ENCODE data around the gene PPP1R8. TPM values are rescaled to one million over a fixed set of nuclear protein-coding genes. Genes with fewer than 3 reads are reported as not detected.
A peak's percentile ranks its signal among the peaks of the same experiment; 100 is the strongest.

The PPP1R8 gene
- total and polyA plus RNA-seq, 4 donors = 3.1 to 20.5 (median 17.5) TPM

DNA sequence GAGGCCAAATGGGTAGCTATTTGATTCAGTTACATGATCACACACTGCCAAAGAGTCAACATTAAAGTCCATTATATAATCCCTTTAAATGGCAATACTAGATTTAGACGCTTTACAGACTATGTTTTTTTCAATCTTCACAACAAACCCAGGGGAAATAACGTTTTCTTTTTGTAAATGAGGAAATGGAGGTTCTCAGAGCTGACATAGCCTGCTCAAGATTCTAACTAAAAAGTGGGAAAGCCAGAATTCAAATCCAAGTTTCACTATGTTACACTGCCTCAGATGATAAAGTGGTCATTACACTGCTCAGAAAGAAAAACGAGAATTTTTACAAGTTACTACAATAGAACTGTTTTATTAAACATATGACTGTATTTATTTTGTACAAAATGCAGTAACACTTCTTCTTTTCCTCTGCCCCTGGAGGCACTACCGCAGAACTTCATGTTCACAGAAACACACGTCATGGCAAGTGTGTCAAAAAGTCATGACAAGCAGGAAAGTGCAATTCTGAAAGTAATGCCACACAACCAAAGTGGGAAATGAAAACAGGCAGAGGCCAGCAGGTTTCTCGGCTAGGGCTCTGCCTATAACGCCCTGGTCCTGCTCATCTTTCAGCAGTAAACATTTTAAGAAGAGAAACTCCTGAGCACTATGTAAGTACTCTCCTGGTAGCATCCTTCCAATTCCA, 60.8 kb downstream of the PPP1R8 start:
- no peak for DNase-seq (ENCODE audit: low spot score)

DNA sequence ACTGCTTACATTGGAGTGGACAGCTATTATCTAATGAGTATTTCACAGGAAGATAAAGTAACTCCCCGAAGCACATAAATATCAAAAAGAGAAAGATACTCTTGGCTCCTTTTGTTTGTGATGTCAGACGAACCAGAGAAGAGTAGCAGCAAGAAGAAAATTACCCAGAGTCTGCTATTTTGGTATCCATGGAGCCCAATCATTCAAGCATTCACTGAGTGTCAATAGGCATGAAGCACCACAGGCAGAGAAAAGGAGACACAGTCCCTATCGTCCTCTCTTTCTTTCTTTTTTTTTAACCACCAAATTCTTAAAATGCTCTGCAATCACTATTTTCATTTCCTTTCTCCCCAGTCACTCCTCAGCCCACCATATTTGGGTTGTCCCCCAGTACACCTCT, 63.9 kb downstream of the PPP1R8 start:
- Histone ChIP-seq H3K27ac (ENCODE audit: low read depth in 1 of 2, low read length in 2 of 2) (no peak overlapping the region), H3K4me1 (ENCODE audit: control insufficient read depth in 4 of 4, insufficient read depth in 4 of 4, low read length in 3 of 4) (peaks cover 0 to 8% (median 1%) of the 10 kb centered on the region in 4 donors), H3K9ac (ENCODE audit: low read depth in 1 of 2, low read length in 2 of 2) (no peak overlapping the region), H3K36me3 (ENCODE audit: control insufficient read depth in 4 of 4, insufficient read depth in 3 of 4, low read depth in 1 of 4, low read length in 3 of 4) (peaks cover 6 to 56% (median 54%) of the 10 kb centered on the region in 4 donors), H3K4me3 (ENCODE audit: low read depth in 1 of 3, low read length in 3 of 3) (no peak overlapping the region), H3K9me3 (ENCODE audit: control insufficient read depth in 4 of 4, low read length in 3 of 4) (no peaks in the 10 kb centered on the region), H3K27me3 (ENCODE audit: control insufficient read depth in 4 of 4, insufficient read depth in 4 of 4, low read length in 3 of 4) (no peaks in the 10 kb centered on the region)
- WGBS = 86% methylated on average over 3 of the region's 3 CpGs
- DNase-seq (ENCODE audit: low spot score) = no peak
- TF ChIP-seq, protein P1, sequence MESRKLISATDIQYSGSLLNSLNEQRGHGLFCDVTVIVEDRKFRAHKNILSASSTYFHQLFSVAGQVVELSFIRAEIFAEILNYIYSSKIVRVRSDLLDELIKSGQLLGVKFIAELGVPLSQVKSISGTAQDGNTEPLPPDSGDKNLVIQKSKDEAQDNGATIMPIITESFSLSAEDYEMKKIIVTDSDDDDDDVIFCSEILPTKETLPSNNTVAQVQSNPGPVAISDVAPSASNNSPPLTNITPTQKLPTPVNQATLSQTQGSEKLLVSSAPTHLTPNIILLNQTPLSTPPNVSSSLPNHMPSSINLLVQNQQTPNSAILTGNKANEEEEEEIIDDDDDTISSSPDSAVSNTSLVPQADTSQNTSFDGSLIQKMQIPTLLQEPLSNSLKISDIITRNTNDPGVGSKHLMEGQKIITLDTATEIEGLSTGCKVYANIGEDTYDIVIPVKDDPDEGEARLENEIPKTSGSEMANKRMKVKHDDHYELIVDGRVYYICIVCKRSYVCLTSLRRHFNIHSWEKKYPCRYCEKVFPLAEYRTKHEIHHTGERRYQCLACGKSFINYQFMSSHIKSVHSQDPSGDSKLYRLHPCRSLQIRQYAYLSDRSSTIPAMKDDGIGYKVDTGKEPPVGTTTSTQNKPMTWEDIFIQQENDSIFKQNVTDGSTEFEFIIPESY (IDR thresholded peaks at IDR 0.05) = no peak
- TF ChIP-seq, protein P2, sequence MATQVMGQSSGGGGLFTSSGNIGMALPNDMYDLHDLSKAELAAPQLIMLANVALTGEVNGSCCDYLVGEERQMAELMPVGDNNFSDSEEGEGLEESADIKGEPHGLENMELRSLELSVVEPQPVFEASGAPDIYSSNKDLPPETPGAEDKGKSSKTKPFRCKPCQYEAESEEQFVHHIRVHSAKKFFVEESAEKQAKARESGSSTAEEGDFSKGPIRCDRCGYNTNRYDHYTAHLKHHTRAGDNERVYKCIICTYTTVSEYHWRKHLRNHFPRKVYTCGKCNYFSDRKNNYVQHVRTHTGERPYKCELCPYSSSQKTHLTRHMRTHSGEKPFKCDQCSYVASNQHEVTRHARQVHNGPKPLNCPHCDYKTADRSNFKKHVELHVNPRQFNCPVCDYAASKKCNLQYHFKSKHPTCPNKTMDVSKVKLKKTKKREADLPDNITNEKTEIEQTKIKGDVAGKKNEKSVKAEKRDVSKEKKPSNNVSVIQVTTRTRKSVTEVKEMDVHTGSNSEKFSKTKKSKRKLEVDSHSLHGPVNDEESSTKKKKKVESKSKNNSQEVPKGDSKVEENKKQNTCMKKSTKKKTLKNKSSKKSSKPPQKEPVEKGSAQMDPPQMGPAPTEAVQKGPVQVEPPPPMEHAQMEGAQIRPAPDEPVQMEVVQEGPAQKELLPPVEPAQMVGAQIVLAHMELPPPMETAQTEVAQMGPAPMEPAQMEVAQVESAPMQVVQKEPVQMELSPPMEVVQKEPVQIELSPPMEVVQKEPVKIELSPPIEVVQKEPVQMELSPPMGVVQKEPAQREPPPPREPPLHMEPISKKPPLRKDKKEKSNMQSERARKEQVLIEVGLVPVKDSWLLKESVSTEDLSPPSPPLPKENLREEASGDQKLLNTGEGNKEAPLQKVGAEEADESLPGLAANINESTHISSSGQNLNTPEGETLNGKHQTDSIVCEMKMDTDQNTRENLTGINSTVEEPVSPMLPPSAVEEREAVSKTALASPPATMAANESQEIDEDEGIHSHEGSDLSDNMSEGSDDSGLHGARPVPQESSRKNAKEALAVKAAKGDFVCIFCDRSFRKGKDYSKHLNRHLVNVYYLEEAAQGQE (IDR thresholded peaks at IDR 0.05) = no peak
- TF ChIP-seq, protein P3, sequence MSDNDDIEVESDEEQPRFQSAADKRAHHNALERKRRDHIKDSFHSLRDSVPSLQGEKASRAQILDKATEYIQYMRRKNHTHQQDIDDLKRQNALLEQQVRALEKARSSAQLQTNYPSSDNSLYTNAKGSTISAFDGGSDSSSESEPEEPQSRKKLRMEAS (IDR thresholded peaks at IDR 0.05) = no peak
- TF ChIP-seq EGR1 (IDR thresholded peaks at IDR 0.05; ENCODE audit: low read depth in 2 of 2) (no peak), HNF4A (conservative IDR thresholded peaks at IDR 0.05) (no peak), TAF1 (conservative IDR thresholded peaks at IDR 0.05) (no peak), HNF4G (IDR thresholded peaks at IDR 0.05) (no peak), RAD21 (IDR thresholded peaks at IDR 0.05) (no peak), FOXA2 (IDR thresholded peaks at IDR 0.05) (no peak)
- TF ChIP-seq, protein P4, sequence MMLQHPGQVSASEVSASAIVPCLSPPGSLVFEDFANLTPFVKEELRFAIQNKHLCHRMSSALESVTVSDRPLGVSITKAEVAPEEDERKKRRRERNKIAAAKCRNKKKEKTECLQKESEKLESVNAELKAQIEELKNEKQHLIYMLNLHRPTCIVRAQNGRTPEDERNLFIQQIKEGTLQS (IDR thresholded peaks at IDR 0.05) = no peak
- TF ChIP-seq, protein P5, sequence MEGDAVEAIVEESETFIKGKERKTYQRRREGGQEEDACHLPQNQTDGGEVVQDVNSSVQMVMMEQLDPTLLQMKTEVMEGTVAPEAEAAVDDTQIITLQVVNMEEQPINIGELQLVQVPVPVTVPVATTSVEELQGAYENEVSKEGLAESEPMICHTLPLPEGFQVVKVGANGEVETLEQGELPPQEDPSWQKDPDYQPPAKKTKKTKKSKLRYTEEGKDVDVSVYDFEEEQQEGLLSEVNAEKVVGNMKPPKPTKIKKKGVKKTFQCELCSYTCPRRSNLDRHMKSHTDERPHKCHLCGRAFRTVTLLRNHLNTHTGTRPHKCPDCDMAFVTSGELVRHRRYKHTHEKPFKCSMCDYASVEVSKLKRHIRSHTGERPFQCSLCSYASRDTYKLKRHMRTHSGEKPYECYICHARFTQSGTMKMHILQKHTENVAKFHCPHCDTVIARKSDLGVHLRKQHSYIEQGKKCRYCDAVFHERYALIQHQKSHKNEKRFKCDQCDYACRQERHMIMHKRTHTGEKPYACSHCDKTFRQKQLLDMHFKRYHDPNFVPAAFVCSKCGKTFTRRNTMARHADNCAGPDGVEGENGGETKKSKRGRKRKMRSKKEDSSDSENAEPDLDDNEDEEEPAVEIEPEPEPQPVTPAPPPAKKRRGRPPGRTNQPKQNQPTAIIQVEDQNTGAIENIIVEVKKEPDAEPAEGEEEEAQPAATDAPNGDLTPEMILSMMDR (IDR thresholded peaks at IDR 0.05; ENCODE audit: low read depth, low read length, missing input control) = no peak

More for the DNA sequence above, 60.8 kb downstream of the PPP1R8 start:
- WGBS = 71% methylated on average over 7 of the region's 7 CpGs
- Histone ChIP-seq H3K27ac (ENCODE audit: low read depth in 1 of 2, low read length in 2 of 2) (peak overlapping the region; percentile 45 to 74), H3K36me3 (ENCODE audit: control insufficient read depth in 4 of 4, insufficient read depth in 3 of 4, low read depth in 1 of 4, low read length in 3 of 4) (peaks cover 7 to 53% (median 49%) of the 10 kb centered on the region in 4 donors), H3K27me3 (ENCODE audit: control insufficient read depth in 4 of 4, insufficient read depth in 4 of 4, low read length in 3 of 4) (no peaks in the 10 kb centered on the region), H3K4me1 (ENCODE audit: control insufficient read depth in 4 of 4, insufficient read depth in 4 of 4, low read length in 3 of 4) (peaks cover 0 to 8% (median 0%) of the 10 kb centered on the region in 4 donors), H3K9me3 (ENCODE audit: control insufficient read depth in 4 of 4, low read length in 3 of 4) (no peaks in the 10 kb centered on the region), H3K9ac (ENCODE audit: low read depth in 1 of 2, low read length in 2 of 2) (peak overlapping the region in 1 of 2 donors; percentile 42), H3K4me3 (ENCODE audit: low read depth in 1 of 3, low read length in 3 of 3) (no peak overlapping the region)
- TF ChIP-seq YY1 (IDR thresholded peaks at IDR 0.05) (peak; percentile 20), GABPA (IDR thresholded peaks at IDR 0.05 in 1 of 2, conservative IDR thresholded peaks at IDR 0.05 in 1 of 2) (no peak), HNF4A (conservative IDR thresholded peaks at IDR 0.05) (no peak), FOXA1 (IDR thresholded peaks at IDR 0.05) (no peak), NR2F2 (IDR thresholded peaks at IDR 0.05) (no peak), RAD21 (IDR thresholded peaks at IDR 0.05) (no peak)
- TF ChIP-seq, protein P3 (IDR thresholded peaks at IDR 0.05) = no peak
